Right lobe of liver (tissue), 4 donors: Measurements from ENCODE around the gene ACSL6.

ENCODE experiments used
- POLR2A ChIP-seq: fragments of 450-650 bp; IDR thresholded peaks from one replicate; pipeline ENCODE4 v1.6.1; 2017; ENCODE audit warnings: antibody characterized with exemption, mild to moderate bottlenecking
- TF ChIP-seq, protein P1 (sequence below), 4 donors: fragments of 200-600 bp in 3 of 4; fragments of 450-650 bp in 1 of 4; IDR thresholded peaks; one replicate each; pipeline versions ENCODE4 v1.5.1 to v1.8.0; 2016 to 2022; ENCODE audit warnings: antibody characterized with exemption in 4 of 4, mild to moderate bottlenecking in 2 of 4
- donor health status: DM: no; HTN: no; CAD: no.
- donor health status: DM: no; HTN: no; CAD: no.
- donor health status: DM: no; HTN: yes; CAD: no.

DNA sequence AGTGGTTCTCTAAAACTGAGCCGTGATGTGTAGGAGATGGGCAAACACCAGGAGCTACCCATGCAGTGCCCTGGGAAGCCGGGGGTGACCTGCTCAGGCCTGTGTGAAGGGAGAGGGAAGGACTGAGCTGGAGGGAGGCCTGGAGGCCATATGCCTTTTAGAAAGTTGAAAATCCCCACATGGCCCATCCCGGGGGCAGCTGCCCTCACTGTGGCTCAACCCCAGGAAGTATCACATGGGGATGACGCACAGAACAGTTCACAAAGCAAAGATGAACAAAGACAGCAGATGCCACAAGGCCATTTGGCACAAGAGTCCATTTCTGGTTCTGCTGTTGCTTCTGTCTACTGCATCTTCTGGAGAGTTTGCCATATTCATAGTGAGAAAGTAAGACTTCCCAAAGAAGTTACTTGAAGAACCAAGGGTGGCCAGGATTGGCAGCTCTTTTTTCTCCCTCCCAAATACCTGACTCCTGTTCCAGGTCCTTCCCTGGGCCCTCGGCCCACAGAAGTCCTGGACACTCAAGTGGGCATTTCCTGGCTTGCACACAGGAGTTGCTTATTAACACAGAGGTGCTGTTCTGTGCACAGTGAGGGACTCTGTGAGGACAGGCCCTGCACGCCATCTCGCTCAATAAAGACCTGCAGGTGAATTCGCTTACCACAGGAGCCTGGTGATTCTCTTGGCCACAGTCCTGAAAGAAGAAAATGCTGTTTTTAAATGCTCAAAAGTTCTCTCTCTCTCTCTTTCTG lies 25.1 kb downstream of the ACSL6 start:
- TF ChIP-seq, protein P1, sequence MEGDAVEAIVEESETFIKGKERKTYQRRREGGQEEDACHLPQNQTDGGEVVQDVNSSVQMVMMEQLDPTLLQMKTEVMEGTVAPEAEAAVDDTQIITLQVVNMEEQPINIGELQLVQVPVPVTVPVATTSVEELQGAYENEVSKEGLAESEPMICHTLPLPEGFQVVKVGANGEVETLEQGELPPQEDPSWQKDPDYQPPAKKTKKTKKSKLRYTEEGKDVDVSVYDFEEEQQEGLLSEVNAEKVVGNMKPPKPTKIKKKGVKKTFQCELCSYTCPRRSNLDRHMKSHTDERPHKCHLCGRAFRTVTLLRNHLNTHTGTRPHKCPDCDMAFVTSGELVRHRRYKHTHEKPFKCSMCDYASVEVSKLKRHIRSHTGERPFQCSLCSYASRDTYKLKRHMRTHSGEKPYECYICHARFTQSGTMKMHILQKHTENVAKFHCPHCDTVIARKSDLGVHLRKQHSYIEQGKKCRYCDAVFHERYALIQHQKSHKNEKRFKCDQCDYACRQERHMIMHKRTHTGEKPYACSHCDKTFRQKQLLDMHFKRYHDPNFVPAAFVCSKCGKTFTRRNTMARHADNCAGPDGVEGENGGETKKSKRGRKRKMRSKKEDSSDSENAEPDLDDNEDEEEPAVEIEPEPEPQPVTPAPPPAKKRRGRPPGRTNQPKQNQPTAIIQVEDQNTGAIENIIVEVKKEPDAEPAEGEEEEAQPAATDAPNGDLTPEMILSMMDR (IDR thresholded peaks at IDR 0.05): no peak
- TF ChIP-seq POLR2A: no peak
